Activated naive CD4-positive, alpha-beta T cell treated with anti-CD3 and anti-CD28 coated beads, Interleukin-2, amount 50 U/mL, for 72 hours (primary cell): Measurements from ENCODE around the gene LHPP. TPM values are rescaled to one million over a fixed set of nuclear protein-coding genes. Genes with fewer than 3 reads are reported as not detected.
A peak's percentile ranks its signal among the peaks of the same experiment; 100 is the strongest.

Experiments
- ATAC-seq, 2 donors: fragments of 150-1000 bp; cut with Tn5 transposase; 2 replicates each; pipeline ENCODE4 v1.10.0; 2021; ENCODE audit warnings: mild to moderate bottlenecking in 2 of 2, moderate library complexity in 2 of 2
- DNase-seq, 2 donors: peaks; one replicate each; pipeline ENCODE4 v3.0.0; 2021 to 2022; ENCODE audit warnings: low spot score in 2 of 2
- H3K27ac Mint-ChIP-seq, 2 donors: one replicate each; pipeline ENCODE4 v1.8.0; 2022; ENCODE audit warnings: mild to moderate bottlenecking in 2 of 2, mixed read lengths in 2 of 2
- H3K36me3 Mint-ChIP-seq, 2 donors: one replicate each; pipeline ENCODE4 v1.8.0; 2022; ENCODE audit warnings: mixed read lengths in 2 of 2
- H3K9me3 Mint-ChIP-seq, 2 donors: one replicate each; pipeline ENCODE4 v1.8.0; 2022; ENCODE audit warnings: mixed read lengths in 2 of 2
- total RNA-seq, 2 donors: library from RNA; stranded (reverse); gene quantifications; one replicate each; pipeline ENCODE4 v1.2.3, GENCODE V29; 2022

Gene LHPP
- total RNA-seq, 2 donors from 2014 or later: 12.5 to 13.0 TPM

DNA sequence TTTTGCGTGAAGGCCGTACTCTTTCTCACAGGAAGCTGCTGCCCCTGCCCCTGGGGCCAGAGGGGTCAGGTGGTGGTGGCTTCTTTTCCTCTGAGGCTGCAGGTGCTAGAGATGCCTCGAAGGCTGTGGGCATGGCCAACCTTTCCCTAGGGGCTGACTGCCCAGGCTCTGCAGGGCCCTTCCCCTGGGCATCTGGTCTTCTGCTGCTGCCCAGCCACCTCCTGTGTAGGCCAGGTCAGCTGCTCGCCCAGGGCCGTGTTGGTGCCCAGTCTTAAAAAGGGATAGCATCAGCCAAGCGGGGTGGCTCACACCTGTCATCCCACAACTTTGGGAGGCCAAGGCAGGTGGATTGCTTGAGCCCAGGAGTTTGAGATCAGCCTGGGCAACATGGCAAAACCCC, 168.2 kb downstream of the LHPP start:
- no peak for ATAC-seq
- Mint-ChIP-seq H3K27ac (no peak overlapping the region), H3K36me3 (peaks cover 0 to 16% of the 10 kb centered on the region in 2 donors), H3K9me3 (no peaks in the 10 kb centered on the region)
- DNase-seq: no peak

GRCh38 chr10:124630551-124630950, 168.9 kb downstream of the LHPP start:
- DNase-seq (no peak), ATAC-seq (no peak)
- peaks cover 0 to 16% of the 10 kb centered on the region in 2 donors for H3K36me3 Mint-ChIP-seq
- no peaks in the 10 kb centered on the region for H3K9me3 Mint-ChIP-seq
- no peak overlapping the region for H3K27ac Mint-ChIP-seq

DNA sequence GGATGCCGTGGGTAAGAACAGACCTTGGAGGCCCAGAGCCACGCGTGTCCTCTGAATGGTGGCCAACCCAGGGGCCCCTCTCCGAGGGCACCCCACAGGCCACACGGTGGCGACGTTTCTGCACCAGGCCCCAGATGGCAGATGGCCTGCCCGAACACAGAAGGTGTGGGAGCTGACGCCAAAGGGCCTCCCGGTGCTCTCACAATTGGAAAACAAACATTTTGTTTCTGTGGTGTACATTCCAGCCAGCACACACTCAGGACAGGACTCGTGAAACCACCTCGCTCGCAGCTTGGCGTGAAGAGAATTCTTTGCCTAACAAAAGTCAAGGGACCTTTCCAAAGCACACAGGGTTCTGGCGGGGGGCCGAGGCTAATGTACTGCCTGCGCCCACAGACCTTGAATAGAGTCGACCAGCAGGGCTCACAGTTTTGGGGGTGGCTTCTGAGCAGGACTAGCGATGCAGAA, 170.5 kb downstream of the LHPP start:
- H3K27ac Mint-ChIP-seq: no peak overlapping the region
- DNase-seq (no peak), ATAC-seq (peak in 1 of 2 donors; percentile 45)
- H3K9me3 Mint-ChIP-seq: no peaks in the 10 kb centered on the region
- H3K36me3 Mint-ChIP-seq: peaks cover 0 to 16% of the 10 kb centered on the region in 2 donors

DNA sequence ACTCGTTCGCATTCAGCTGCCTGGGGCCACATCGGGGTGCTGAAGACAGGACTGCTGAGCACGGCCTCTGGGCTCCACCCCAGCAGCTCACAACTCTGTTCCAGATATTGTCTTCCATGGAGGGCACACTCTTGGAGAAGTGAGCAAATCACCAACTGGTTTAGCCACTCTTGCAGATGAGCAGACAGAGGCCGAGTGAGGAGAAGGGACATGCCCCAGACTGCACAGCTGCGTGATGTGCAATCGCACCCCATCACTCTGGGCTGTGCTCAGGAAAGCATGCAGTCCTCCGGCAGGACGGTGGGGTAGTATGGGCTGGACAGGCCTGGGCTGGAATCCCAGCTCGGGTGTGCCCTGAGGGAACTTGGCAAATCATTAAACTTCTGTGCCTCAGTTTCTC, 170.9 kb downstream of the LHPP start:
- no peak for DNase-seq
- ATAC-seq: no peak
- H3K27ac Mint-ChIP-seq: no peak overlapping the region
- no peaks in the 10 kb centered on the region for H3K9me3 Mint-ChIP-seq
- peaks cover 0 to 16% of the 10 kb centered on the region in 2 donors for H3K36me3 Mint-ChIP-seq

DNA sequence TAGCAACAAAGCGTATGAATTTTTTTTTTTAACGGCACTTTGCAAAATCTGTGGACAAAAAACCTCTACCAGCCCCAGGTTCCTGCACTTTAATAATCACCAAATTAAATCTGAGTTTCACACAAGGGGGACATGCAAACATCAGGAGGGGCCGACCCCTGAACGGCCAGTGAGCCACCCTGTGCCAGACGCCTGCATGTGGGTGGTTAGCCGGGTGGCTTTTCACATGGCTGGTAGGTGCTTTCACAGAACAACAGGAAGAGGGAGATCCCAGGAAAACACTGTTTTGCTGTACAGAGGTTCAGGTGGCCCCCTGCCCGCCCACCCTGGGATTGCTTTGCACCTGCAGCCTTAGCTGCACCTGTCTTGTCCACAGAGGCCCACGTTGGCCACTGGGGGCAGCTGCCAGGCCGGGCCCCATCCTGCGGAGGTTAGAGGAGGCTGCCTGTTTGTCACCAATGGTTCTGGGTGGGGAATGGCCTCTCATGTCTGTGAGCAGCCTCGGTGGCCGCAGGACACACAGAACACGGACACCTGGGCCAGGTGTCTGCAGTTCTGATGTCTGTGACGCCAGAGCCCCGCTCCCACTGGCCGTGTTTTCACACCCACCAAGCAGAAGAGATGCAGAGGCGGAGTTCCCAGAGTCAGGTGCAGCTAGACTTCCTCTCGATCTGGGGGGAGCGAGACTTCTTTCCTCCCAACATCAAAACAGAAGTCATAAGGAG, 174.8 kb downstream of the LHPP start:
- H3K9me3 Mint-ChIP-seq: no peaks in the 10 kb centered on the region
- H3K27ac Mint-ChIP-seq: no peak overlapping the region
- DNase-seq (no peak), ATAC-seq (peak; percentile 30 to 39)
- peaks cover 0 to 16% of the 10 kb centered on the region in 2 donors for H3K36me3 Mint-ChIP-seq

- H3K9me3 Mint-ChIP-seq: no peaks in the 10 kb centered on the region
- peak overlapping the region in 1 of 2 donors; percentile 7 for H3K27ac Mint-ChIP-seq
- peak in 1 of 2 donors; percentile 10 for ATAC-seq
- no peak for DNase-seq
- H3K36me3 Mint-ChIP-seq: peaks cover 0 to 16% of the 10 kb centered on the region in 2 donors
Observed at GRCh38 chr10:124637091-124637700, 175.6 kb downstream of the LHPP start.

GRCh38 chr10:124637746-124638145, 176.1 kb downstream of the LHPP start:
- Mint-ChIP-seq H3K9me3 (no peaks in the 10 kb centered on the region), H3K27ac (peak overlapping the region in 1 of 2 donors; percentile 7), H3K36me3 (peaks cover 0 to 16% of the 10 kb centered on the region in 2 donors)
- DNase-seq (no peak), ATAC-seq (no peak)

GRCh38 chr10:124639206-124639605, 177.6 kb downstream of the LHPP start:
- DNase-seq (no peak), ATAC-seq (no peak)
- no peak overlapping the region for H3K27ac Mint-ChIP-seq
- H3K36me3 Mint-ChIP-seq: peaks cover 0 to 6% of the 10 kb centered on the region in 2 donors
- H3K9me3 Mint-ChIP-seq: no peaks in the 10 kb centered on the region

- no peak for DNase-seq
- Mint-ChIP-seq H3K36me3 (peaks cover 0 to 2% of the 10 kb centered on the region in 2 donors), H3K9me3 (no peaks in the 10 kb centered on the region), H3K27ac (no peak overlapping the region)
- no peak for ATAC-seq
Observed at GRCh38 chr10:124639646-124640045, 178.0 kb downstream of the LHPP start.

- no peak for ATAC-seq
- no peak overlapping the region for H3K27ac Mint-ChIP-seq
Observed at GRCh38 chr10:124640056-124640455, 178.4 kb downstream of the LHPP start.

DNA sequence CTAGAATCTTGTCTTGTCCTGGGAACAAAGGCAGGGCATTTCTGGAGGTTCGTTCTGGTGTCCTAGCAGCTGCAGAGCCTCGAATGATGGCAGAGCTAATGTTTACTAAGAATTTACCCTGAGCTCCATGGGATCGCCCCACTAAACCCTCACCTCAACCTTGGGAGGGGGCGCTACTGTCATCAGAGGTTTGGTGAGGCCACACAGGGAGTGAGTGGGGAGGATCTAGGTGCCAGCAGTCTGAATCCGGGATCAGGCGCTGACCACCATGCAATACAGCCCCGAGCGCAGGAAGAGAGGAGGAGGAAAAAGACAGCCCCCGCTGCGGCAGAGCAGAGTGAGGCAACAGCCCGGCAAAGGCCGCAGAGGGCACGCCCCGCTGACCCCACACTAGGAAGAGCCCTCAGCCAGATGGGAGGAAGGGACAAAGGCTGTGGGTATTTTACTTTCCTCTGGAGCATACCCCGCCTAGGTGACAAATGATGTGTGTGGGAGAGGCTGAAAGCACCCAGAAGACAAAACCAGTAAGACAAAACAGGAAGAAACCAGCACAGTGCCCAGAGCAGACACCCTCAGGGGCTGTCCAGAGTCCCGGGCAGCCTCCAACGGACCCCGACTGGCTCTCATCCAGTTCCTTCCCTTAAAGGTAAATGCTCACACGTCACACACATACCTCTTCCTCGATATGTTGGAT, 179.1 kb downstream of the LHPP start:
- ATAC-seq (peak; percentile 21 to 49), DNase-seq (no peak)
- Mint-ChIP-seq H3K9me3 (no peaks in the 10 kb centered on the region), H3K36me3 (no peaks in the 10 kb centered on the region), H3K27ac (peak overlapping the region in 1 of 2 donors; percentile 68)

More at GRCh38 chr10:124640056-124640455, 178.4 kb downstream of the LHPP start:
- Mint-ChIP-seq H3K36me3 (no peaks in the 10 kb centered on the region), H3K9me3 (no peaks in the 10 kb centered on the region)
- DNase-seq: no peak

DNA sequence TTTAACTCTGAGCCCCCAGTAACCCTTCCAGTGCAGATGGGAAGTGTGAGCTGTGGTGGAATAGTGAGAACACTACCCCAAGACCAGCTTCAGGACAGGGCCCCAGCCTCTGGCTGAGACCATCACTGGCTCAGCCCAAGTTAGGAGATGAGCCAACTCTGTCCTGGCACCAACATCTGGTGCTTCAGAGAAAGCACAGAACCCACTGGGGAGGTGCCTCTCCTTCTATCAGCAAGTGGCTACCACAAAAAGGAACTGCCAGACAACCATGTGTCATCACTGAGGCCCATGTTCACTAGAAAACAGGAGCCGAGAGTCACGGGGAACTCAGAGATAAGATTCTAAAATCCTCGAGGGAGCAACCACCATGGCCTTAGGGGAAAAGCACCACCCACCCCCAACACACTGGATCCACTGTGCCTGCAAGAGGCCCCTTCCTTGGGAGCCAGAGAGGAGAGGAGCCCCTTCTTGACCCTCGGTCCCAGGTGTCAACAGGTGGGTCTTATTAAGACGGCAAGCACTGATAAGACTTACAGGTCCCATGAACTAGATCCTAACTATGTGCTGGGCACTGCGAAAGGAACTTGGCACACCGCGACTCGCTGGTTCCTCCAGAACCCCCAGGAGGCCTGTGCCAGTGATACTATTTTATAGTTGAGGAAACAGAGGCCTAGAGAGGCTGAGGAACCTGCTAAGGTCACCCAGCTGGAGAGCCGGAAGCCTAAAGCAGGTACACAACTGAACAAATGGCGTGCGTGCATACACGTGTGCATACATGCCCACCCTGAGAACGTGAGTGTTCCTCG, 179.9 kb downstream of the LHPP start:
- ATAC-seq: peak; percentile 63 to 77
- Mint-ChIP-seq H3K36me3 (no peaks in the 10 kb centered on the region), H3K9me3 (no peaks in the 10 kb centered on the region)

DNA sequence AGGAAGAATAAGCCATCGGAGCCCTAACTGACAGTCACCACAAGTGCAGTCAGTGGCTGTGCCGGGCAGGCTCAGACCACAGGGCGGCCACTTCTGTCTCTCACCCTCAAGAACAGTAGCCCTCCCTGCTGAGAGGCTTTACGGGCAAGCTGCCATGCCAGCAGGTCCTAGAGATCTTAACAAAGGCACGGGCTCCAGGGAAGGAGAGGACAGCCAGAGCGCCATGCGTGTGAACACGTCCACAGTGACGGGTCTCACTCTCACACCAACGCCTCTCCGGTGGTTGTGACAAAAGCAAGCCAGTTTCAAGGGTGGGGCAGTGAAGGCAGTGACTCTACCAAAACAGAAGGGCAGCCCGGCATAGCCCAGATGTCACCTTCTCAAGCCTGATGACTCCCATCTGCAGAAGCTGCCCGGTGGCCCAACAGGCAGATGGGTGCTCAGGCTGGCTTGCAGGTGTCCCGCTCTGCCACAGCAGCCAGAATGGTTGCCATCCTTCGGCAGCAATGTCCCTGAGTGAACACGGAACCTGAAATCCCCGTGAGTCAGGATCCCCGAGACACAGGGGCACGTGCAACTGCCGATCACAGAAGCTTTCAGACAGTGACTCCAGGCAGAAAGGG, 180.6 kb downstream of the LHPP start:
- no peak overlapping the region for H3K27ac Mint-ChIP-seq
- ATAC-seq: no peak
- H3K36me3 Mint-ChIP-seq: no peaks in the 10 kb centered on the region
- no peaks in the 10 kb centered on the region for H3K9me3 Mint-ChIP-seq
- DNase-seq: no peak

More for the DNA sequence above, 179.9 kb downstream of the LHPP start:
- H3K27ac Mint-ChIP-seq: peak overlapping the region in 1 of 2 donors; percentile 68
- DNase-seq: no peak

GRCh38 chr10:124643330-124644009, 181.8 kb downstream of the LHPP start:
- H3K27ac Mint-ChIP-seq: no peak overlapping the region
- no peaks in the 10 kb centered on the region for H3K9me3 Mint-ChIP-seq
- H3K36me3 Mint-ChIP-seq: no peaks in the 10 kb centered on the region
- ATAC-seq: no peak
- DNase-seq: no peak

GRCh38 chr10:124644236-124644635, 182.6 kb downstream of the LHPP start:
- Mint-ChIP-seq H3K27ac (no peak overlapping the region), H3K36me3 (no peaks in the 10 kb centered on the region), H3K9me3 (no peaks in the 10 kb centered on the region)
- DNase-seq (no peak), ATAC-seq (no peak)
